Ramos (cell line): ENCODE measurements around the gene PIP4K2A.
"Not testable (repeated sequence)": the region's sequence is repeated elsewhere in the genome, so short reads cannot be mapped to it uniquely, and the experiment has no call there.

Source experiments
- in situ Hi-C: fragments of 300-500 bp; cut with MboI; formaldehyde crosslinking; loops from one replicate; pipeline ENCODE4 v1.14.3; 2022; ENCODE audit warnings: low sequenced_read_pairs; ENCODE audit not compliant: unreplicated experiment

Gene PIP4K2A

GRCh38 chr10:22537810-22538209 lies 176.6 kb downstream of the PIP4K2A start:
- in situ Hi-C loops, result no loop called here

GRCh38 chr10:22536620-22537019 lies 177.8 kb downstream of the PIP4K2A start:
- in situ Hi-C loops, result no loop called here

GRCh38 chr10:22534849-22535604 lies 179.4 kb downstream of the PIP4K2A start:
- in situ Hi-C loops, result no loop called here

DNA sequence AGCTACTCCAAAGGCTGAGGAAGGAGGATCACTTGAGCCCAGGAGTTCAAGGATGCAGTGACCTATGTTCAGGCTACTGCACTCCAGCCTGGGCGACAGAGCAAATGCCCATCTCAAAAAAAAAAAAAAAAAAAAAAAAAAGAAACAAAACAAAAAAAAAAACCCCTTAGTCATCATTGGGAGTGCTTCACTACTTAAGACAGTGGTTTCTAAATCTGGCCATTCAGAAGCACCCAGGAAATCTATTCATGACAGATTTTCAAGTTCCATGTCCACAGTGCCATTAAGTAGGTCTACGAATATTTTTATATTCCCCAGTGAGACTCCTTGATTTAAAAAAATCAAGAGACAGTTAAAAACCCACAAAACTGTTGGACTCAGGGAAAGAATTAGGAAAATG lies 182.9 kb downstream of the PIP4K2A start:
- in situ Hi-C loops, result no loop called here

DNA sequence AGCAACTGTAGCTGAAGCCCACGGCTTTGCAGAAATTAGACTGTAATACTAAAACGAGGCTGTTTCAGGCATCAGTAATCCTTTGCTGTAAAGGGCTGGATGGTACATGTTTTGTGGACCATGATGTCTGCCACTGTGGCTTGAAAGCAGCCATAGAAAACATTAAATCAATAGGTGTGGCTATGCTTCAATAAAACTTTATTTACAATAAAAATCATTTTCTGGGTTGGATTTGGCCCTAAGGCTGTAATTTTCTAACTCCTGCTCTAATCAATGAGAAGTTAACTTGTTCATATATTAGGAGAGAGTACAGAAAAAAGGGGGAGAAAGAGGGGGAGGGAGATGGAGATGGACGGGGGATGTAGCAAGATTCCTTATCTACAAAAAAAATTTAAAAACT lies 183.4 kb downstream of the PIP4K2A start:
- in situ Hi-C loops, result no loop called here

- in situ Hi-C loops, result no loop called here
Measured at GRCh38 chr10:22527520-22527919, 186.9 kb downstream of the PIP4K2A start.

DNA sequence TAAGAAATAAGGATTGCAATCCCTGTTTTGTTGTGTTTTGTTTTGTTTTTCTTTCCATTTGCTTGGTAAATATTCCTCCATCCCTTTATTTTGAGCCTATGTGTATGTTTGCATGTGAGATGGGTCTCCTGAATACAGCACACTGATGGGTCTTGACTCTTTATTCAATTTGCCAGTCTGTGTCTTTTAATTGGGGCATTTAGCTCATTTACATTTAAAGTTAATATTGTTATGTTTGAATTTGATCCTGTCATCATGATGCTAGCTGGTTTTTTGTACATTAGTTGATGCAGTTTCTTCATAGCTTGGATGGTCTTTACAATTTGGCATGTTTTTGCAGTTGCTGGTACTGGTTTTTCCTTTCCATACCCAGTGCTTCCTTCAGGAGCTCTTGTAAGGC lies 190.0 kb downstream of the PIP4K2A start:
- in situ Hi-C loops, result not testable (repeated sequence)

GRCh38 chr10:22520645-22521044 lies 193.7 kb downstream of the PIP4K2A start:
- in situ Hi-C loops, result not testable (repeated sequence)

DNA sequence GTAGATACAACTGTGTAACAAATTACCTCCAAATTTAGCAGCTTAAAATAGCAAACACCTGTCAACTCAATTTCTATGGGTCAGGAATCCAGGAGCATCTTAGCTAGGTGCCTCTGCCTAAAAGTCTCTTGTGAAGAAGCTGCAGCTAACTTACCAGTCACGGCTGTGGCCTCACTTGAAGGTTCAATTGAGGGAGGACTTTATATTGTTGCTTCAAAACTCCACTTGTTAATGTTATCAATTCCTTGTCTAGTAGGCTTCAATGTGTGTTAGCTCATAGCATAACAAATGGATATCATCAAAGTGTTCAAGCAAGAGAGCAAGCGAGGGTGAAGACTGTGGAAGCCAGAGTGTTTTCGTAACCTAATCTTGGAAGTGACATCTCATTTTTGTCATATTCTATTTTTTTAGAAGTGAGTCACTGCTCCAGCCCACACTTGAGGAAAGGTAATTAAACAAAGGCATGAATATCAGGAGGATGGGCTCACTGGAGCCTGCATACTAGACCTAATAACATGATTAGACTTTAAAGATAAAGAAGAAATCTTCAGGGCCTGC lies 196.1 kb downstream of the PIP4K2A start:
- in situ Hi-C loops, result no loop called here

DNA sequence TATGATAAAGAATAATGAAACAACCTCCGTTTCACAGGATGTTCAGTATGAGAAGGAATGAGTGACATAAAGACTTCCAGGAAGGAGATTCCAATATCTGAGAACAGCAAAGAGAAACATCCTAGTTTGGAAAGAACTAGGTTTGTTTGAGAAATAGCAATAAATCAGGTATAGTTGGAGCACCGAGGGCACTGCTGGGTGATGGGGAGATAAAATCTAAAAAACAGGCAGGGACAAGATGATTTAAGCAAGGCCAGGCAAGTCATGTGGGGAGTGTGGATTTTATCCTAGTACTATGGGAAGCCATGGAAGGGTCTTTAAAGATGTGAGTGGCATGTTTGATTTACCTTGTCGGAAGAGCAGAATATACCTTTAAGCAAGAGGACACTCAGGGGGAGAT lies 199.4 kb downstream of the PIP4K2A start:
- in situ Hi-C loops, result no loop called here

DNA sequence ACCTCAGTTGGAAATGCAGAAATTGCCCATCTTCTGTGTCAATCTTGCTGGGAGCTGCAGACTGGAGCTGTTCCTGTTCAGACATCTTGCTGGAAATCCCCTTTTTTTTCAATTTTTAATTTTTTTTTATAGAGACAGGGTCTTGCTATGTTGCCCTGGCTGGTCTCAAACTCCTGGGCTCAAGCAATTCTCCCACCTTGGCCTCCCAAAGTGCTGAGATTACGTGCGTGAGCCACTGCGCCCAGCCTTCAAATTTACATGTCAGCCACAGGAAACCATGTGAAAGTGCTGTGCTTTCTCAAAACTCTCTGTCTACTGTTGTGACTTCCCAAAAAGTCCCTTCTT lies 200.0 kb downstream of the PIP4K2A start:
- in situ Hi-C loops, result not testable (repeated sequence)

DNA sequence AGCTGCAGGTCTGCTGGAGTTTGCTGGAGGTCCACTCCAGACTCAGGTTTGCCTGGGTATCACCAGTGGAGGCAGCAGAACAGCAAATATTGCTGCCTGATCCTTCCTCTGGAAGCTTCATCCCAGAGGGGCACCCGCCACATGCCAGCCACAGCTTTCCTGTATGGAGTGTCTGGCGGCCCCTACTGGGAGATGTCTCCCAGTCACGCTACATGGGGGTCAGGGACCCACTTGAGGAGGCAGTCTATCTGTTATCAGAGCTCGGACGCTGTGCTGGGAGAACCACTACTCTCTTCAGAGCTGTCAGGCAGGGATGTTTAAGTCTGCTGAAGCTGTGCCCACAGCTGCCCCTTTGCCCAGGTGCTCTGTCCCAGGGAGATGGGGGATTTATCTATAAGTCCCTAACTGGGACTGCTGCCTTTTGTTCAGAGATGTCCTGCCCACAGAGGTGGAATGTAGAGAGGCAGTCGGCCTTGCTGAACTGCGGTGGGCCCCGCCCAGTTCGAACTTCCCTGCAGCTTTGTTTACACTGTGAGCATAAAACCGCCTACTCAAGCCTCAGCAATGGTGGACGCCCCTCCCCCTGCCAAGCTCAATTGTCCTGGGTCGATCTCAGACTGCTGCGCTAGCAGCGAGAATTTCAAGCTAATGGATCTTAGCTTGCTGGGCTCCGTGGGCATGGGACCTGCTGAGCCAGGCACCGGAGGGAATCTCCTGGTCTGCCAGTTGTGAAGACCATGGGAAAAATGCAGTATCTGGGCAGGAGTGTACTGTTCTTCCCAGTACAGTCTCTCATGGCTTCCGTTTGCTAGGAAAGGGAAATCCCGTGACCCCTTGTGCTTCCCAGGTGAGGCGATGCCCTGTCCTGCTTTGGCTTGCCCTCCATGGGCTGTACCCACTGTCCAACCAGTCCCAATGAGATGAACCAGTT lies 200.6 kb downstream of the PIP4K2A start:
- in situ Hi-C loops, result not testable (repeated sequence)

DNA sequence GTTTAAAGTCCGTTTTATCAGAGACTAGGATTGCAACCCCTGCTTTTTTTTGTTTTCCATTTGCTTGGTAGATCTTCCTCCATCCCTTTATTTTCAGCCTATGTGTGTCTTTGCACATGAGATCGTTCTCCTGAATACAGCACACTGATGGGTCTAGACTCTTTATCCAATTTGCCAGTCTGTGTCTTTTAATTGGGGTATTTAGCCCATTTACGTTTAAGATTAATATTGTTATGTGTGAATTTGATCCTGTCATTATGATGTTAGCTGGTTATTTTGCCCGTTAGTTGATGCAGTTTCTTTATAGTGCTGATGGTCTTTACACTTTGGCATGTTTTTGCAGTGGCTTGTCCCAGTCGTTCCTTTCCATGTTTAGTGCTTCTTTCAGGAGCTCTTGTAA lies 202.4 kb downstream of the PIP4K2A start:
- in situ Hi-C loops, result not testable (repeated sequence)

DNA sequence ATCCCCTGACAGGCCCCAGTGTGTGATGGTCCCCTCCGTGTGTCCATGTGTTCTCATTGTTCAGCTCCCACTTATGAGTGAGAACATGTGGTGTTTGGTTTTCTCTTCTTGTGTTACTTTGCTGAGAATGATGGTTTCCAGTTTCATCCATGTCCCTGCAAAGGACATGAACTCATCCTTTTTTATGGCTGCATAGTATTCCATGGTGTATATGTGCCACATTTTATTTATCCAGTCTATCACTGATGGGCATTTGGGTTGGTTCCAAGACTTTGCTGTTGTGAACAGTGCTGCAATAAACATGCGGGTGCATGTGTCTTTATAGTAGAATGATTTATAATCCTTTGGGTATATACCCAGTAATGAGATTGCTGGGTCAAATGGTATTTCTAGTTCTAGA lies 206.2 kb downstream of the PIP4K2A start:
- in situ Hi-C loops, result not testable (repeated sequence)

- in situ Hi-C loops, result no loop called here
Measured at GRCh38 chr10:22505911-22506685, 208.3 kb downstream of the PIP4K2A start.

GRCh38 chr10:22504766-22505165 lies 209.6 kb downstream of the PIP4K2A start:
- in situ Hi-C loops, result no loop called here

- in situ Hi-C loops, result no loop called here
Measured at GRCh38 chr10:22503315-22504088, 210.9 kb downstream of the PIP4K2A start.

- in situ Hi-C loops, result no loop called here
Measured at GRCh38 chr10:22501863-22502262, 212.5 kb downstream of the PIP4K2A start.

DNA sequence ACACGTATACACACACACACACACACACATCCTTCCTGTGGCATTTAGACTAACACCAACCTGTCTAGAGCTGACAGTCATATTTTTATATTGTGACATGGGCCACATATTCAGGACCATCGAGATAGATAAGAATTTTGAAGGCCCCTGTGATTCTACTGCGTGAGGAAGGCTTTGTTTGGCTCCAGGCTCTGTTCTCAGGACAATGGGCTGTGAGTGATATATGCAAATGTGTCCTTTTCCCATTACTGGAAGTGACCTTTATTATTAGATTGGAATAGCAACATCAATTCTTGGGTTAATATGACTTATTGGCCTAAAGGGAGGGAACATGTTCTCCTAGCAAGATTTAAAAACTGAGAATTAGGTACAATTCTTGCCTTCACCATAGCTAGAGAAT lies 213.0 kb downstream of the PIP4K2A start:
- in situ Hi-C loops, result no loop called here
